ENCODE measurements around the gene CENPX. TPM values are rescaled to one million over a fixed set of nuclear protein-coding genes. Genes with fewer than 3 reads are reported as not detected.

The CENPX gene
- total RNA-seq, 1 donor from 2014 or later = 158 TPM

DNA sequence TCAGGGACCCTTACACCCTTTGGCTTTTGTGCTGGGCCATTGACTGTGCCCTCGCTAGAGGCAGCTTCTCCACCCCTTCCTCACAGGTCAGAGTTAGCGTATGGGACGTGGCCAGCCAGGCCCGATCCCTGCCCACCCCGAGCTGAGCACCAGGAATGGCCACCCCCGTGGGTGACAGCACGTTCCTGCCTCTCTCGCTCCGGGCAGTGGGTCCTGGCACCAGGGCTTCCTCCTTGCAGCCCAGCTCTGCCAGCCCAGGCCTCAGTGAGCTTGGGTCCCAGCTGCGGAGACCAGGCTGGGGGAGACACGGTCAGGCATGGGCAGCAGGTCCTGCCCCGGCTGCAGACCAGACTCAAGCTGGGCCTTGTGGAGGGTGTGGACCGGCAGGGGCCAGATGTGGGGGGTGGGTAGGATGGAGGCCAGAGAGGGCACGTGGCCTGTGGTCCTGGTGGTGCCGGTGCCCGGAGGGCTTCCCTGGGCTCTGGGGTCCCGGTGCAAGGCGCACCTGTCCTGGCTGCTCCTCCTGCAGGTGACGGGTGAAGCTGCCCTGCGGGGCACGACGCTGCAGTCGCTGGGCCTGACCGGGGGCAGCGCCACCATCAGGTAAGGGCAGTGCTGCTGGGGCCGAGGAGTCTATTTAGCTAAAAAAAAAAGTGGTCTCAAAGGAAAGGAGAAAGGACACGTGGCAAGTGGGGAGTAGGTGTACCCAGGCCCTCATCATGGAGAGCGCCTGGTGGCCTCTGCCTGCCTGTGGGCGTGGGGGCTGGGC is 27.0 kb downstream of the CENPX start:
- H3K4me3 ChIP-seq (ENCODE audit: low read depth, low read length) = no peak overlapping the region
- no peak for DNase-seq (ENCODE audit: low read depth)
- TF ChIP-seq, protein P1, sequence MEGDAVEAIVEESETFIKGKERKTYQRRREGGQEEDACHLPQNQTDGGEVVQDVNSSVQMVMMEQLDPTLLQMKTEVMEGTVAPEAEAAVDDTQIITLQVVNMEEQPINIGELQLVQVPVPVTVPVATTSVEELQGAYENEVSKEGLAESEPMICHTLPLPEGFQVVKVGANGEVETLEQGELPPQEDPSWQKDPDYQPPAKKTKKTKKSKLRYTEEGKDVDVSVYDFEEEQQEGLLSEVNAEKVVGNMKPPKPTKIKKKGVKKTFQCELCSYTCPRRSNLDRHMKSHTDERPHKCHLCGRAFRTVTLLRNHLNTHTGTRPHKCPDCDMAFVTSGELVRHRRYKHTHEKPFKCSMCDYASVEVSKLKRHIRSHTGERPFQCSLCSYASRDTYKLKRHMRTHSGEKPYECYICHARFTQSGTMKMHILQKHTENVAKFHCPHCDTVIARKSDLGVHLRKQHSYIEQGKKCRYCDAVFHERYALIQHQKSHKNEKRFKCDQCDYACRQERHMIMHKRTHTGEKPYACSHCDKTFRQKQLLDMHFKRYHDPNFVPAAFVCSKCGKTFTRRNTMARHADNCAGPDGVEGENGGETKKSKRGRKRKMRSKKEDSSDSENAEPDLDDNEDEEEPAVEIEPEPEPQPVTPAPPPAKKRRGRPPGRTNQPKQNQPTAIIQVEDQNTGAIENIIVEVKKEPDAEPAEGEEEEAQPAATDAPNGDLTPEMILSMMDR (conservative IDR thresholded peaks at IDR 0.05; ENCODE audit: low read depth, low read length) = no peak

DNA sequence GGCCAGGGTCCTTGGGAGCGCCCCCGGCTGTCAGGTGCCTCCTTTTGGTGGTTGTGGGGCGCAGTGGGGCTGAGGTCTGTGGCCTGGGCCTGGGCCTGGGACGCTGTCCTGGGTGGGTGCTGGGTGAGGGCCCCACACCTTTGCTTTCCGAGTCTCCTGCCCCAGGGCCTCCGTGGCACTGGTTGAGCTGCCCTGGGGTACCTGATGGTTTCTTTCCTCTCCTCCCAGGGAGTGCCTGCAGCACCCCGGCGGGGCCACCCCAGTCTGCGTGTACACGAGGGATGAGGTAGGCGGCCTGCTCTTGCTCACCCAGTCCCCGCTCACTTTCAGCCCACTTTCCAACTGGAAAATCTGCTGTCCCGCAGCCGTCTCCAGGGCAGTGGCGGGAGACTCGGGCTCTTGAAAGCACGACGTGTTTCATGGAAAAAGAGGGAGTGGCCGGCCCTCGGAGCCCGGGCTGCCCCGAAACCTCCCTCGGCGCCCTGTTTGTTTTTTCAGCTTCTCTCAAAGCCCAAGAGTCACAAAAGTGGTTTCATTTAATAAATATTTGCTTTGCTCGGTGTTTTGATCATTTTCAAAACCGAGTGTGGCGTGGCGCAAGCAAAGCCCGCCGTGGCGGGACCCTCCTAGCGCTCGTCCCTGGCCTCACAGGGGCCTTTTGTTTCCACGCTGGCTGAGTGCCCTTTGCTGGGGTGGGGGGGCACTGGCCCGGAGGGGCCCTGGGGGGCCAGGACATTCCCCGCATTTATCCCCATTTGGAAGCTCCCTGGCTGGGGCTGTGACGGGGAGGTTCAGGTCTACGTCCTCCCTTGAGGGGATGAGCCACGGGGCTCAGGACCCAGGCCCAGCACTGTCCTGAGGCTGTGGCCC is 27.9 kb downstream of the CENPX start:
- no peak overlapping the region for H3K4me3 ChIP-seq (ENCODE audit: low read depth, low read length)
- no peak for DNase-seq (ENCODE audit: low read depth)
- TF ChIP-seq, protein P1 (conservative IDR thresholded peaks at IDR 0.05; ENCODE audit: low read depth, low read length) = no peak

DNA sequence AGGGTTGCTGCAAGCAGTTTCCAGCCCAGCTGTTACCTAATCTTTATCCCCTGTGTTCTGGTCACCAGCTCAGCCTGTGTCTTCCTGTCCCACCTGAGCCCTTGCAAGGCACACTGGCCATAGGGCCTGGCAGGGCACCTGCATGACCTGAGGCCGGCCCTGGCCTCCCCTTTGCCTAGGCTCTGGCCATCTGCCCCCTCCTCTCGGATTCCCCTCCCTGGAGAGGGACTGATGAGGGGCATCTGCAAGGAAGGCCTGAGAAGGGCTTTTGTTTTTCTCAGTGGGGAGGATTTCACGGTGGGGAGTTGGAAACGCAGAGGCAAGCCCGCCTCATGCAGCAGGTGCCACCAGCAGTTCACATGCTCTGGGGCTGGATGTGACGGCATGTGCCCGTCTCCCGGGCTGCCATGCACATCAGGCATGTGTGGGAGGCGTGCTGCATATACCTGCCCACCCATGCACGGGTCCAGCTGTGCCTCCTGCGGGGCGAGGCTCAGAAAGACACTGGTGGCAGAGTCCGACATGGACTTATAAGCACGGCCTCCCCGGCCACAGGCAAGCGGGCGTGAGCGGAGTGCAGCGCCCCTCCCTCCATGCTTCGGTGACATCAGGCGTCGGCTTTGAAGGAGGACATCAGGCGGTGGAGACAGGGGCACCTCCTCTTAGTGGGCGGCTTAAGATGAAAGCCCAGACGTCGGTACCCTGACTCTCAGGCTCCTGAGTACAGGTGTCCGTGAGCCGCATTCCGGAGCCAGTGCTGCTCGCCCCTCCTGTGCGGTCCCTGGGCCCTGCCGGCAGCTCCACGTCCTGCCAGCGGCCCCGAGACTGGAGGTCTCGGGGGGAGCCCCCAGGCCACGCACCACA is 28.7 kb downstream of the CENPX start:
- DNase-seq (ENCODE audit: low read depth) = no peak
- no peak overlapping the region for H3K4me3 ChIP-seq (ENCODE audit: low read depth, low read length)
- TF ChIP-seq, protein P1 (conservative IDR thresholded peaks at IDR 0.05; ENCODE audit: low read depth, low read length) = no peak

DNA sequence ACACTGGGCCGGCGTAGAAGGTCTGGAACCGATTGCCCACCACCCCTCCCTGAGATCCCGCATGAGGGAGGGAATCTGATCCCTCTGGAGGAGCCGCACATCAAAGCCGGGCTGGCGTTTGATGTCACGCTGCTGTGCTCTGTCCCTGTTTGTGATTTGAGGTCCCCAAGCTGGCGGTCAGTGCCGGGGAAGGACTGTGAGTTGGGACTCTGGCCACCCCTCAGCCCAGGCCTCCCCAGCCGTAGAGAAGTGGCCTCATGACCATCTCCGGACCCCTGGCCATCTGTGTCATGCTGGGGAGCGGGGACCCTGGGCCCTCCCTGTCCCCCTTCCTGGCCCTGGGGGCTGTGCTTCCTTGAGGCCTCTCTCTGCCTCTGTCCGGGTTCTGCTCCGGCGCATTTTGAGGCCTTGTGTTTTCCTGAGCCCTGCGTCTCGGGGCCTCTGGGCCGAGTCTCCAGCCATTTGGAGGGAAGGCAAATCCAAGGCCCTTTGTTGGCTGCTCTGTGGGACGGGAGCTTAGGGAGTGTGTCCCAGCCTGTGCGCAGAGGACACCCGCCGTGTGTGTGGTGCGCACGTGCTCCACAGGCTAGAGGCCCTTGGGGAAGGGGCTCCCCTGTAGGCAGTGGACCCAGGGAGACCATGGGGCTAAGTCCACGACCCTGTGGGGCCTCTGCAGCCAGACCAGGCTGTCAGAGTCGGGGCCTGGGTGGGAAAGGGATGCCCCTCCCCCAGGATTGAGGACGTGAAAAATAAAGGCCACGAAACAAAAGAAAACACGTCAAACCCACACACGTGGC is 30.2 kb downstream of the CENPX start:
- no peak for DNase-seq (ENCODE audit: low read depth)
- no peak overlapping the region for H3K4me3 ChIP-seq (ENCODE audit: low read depth, low read length)
- TF ChIP-seq, protein P1 (conservative IDR thresholded peaks at IDR 0.05; ENCODE audit: low read depth, low read length) = no peak

DNA sequence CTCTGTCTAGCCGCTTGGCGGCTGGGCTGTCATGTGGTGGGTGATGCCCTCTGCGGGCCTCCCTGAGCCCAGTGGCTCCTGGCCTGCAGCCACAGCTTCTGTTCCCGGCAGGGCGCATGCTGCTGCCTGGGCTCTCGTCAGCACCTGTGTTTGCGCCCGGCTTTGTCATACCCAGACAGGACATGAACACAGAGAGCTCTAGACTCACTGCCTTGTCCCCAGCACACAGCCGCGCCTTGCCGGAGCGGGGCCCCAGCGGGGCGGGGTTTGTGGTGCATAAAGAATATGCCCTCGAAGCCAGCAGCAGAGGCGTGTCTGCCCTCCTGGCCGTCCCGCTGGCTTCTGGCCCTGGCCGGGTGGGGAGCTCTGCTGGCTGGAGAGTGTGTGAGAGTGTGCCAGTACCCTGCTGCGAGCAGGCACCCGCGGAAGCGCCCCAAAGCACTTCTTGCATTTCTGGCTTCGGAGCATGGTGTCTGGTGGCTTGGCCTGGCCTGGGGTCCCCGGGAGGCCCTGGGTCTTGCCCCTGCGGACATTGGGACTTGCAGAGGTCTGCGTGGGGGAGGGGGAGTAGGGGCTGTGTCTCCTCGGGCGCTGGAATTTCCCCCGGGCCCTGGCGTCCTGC is 30.9 kb downstream of the CENPX start:
- DNase-seq (ENCODE audit: low read depth) = no peak
- H3K4me3 ChIP-seq (ENCODE audit: low read depth, low read length) = peak overlapping the region; percentile 14
- TF ChIP-seq, protein P1 (conservative IDR thresholded peaks at IDR 0.05; ENCODE audit: low read depth, low read length) = no peak
